HUDEP-2 (cell line): ENCODE data around the gene AHNAK2.

Experiments used
- DNase-seq, 76 experiments: peaks; one replicate each; lab custom pipeline; 2025; ENCODE audit not compliant: unreplicated experiment in 76 of 76; lab: John Stamatoyannopoulos, UW

AHNAK2 gene

DNA sequence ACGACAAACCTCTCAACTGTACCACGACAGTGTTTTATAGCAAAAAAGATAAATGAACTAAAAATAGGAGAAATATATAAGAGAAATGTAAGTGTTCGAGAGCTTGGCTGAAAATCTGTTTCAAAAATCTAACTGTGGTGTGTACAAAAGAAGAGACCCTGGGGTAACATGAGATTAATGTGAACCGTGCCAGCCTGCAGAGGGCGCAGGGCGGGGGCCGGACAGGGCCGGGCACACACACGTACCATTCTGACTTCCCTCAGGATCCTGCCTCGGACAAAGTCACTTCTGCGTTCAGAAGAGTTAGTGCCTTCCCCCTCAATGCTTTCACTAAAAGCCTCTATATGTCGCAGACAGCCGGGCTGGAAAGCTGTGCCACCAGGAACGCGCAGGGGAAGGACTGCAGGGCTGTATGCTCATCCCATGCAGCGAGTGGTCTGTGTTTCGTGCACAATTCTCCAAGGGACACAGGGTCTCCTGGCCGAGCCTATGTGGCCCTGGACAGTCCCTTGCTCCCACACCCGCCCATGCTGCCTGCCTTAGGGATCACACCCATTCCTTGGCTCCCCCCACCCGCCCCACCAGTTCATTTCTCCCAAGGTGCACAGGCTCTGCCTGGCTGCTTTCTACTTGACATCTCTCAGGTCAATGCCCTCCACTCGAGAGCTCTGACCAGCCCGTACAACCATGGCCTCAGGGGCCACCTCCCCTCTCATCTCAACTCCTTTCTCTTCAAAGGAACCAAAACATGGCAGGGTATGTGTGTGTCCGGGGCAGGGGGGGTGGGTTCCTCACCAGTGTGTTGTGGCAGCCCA, 34.2 kb upstream of the AHNAK2 start:
- no peak for DNase-seq

DNA sequence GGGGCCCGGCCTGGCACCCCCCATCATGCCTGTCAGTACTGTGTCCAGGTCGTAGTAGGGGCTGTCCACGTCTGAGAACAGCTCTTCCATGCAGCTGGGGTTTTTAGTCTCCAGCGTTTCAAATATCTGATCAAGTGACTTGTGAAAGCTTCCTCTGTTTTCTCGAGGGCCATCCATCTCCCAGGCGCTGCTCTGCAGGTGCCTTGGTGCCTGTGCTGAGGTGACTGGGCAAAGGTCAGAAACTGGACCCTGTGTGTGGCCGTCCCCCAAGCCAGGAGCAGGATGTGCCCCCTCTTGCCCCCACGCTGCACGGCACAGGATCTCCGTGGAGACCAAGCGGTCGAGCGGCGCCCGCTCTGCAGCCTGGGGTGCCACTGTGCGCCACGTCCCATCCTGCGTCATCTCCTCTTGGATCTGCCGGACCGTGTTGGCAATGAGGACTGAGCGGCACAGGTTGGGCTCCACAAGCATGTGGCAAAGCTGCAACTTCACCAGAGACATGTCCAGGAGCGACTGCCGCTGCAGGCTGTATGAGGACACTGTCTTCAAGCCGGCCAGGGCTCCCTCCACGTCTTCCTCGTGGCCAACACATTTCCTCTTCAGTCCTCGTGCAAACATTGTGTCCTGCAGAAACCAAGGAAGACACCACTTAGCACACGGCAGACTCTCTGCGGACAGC, 33.3 kb upstream of the AHNAK2 start:
- DNase-seq, result no peak

DNA sequence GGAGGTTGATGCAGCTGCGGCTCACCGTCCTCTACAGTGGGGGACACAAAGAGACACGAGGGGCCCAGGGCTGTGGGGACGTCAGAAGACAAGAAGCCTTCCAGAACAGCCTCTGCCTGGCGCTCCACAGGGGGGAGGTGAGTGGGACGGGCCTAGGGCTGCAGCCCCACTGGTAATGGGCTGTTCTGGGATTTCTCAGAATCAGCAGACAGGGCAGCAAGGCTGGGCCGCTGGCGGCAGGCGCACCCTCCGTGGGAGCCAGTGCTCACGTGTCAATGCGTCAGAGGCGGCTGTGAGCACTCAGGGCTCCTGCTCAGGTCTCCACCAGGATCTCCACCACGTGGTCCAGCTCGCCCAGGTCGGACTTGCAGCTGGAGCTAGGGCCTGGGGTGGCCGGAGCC, 32.7 kb upstream of the AHNAK2 start:
- DNase-seq, result no peak

DNA sequence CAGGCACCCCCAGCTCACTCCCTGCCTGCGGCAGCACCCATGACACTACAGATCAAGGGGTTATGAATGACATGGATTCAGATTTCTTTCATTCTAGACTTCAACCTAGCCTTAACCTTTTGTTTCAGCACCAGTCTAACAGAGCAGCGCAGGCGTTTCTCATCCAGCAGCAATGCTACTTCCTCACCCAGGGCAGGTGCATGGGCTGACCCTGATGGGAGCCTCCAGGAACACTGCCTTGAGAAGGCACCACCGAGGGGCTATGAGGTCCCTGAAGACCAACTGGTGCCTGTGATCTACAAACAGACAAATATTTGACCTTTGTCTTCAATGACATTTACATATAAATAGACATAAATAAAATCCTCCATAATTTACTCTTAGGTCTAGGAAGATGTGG, 31.9 kb upstream of the AHNAK2 start:
- no peak for DNase-seq

DNA sequence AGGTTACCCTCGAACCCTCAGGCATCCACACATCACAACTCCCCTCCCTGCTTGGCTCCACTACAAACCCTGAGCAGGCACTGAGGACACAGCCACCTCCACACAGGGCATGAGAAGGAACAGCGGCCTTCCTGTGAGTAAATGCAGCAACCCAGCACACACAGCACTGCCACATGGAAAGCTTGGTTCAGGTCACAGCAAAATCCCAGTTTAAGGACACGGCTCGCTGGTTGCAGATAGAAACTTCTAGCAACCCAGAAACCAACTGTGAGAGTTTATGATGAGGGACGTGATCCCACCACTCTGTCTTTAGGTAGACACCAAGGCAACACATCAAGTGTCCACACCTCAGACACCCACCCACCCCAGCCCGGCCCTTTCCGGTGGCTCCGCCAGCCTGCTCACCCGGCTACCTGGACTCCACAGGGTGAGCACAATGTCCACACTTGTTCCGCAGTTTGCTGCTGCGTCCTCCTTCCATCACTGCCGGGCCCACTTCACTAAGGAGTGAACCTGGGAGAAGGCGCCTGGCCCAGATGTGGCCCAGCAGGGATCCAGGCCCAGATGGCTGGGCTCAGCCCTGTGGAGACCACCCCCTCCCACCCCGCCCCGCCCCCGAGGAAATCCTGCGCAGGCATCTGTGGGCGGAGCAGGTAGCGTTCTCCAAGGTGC, 29.6 kb upstream of the AHNAK2 start:
- DNase-seq, result no peak

DNA sequence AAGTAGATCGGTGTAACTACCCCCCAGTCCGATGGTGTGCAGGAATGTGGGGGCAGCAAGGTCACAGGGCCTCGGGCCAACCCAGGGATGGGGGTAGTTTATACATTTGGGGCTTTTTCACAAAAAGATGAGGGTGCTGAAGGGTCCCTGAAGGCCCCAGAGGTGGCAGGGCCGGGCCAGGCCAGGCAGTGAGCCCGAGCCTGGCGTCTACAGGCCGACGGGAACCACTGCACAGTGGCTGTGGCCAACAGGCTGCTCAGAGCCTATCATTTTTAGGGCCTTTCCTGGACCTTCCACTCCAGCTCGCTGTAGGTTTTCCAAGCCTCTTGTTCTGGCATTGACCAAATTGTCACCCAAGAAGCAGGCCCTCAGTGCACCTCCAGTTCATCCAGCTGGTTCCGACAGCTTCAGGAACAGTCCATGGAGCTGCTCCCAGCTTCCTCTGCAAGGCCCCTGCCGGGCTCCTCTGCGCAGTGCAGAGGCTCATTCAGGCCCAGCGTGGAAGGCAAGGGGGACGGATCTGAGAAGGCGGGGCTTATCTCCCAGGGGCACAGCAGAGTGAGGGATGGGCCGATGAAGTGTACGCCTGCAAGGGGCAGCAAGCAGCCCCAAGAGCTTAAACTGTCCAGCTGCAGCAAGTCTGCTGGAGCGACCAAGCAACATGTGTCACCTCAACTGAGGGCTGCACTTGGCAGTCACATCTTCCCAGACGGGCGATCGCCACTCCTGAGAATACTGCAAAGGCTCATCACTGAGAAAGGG, 28.8 kb upstream of the AHNAK2 start:
- no peak for DNase-seq

DNA sequence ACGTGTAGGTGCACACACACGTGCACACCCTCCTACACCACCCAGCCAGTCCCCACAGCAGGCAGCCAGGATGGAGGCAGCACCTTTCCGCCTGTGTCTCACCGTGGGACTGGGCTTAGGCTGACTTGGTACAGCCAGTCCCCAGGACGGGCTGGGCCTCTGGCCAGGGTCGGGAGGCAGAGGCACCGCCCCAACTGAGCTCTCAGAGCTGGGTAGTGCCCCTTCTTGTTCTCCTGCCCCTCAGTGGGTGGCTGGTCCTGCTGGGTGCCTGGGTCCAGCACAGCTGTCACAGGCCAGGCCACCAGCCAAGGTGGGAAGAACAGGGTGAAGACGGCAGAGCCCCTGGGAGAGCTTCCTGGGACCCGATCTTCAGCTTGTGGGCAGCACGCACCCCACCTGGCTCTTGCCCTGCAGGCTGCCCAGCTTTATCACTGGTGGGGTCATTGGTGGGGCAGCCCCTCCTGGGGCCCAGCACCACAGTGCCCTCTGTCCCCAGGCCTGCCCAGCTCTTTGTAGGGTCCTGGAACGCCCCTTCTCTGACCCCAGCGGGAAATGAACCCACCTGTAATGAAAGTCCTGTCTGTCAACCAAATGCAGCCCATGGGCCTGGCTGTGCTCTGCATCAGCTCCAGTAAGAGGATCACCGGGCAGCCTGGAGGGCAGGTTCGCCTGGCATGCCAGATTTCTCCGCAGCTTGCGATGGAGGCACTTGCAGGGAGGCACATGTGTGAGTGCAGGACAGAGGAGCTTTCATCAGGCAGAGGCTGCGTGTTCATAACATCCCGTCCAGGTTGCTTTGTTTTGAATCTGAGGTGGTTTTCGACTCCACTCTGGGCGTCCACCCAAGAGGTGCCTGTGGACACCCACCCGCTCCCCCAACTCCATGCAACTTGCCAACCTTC, 28.0 kb upstream of the AHNAK2 start:
- DNase-seq, result no peak

DNA sequence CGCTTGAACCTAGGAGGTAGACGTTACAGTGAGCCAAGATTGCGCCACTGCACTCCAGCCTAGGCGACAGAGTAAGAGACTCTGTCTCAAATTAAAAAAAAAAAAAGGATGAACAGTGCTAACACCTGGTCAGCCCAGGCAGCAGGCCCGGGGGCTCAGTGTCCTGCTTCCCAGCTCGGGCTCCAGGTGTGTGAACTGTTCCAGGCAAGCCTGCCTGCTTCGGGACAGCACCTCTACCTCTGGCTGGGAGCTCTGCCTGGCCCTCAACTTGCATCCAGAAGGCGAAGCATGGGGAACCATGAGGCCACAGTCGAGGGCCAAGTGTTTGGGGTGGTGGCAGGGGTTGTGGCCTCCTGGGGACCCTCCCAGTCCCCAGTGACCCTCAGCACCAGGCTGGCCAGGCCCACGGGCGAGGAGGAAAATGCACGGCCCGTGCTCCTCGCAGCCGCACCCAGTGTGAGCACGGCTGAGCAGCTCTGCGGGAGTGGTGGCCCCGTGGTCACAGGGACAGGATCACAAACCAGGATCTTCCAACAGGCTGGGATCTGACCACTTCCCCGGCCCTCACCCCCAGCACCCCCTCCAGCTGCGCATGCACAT, 27.3 kb upstream of the AHNAK2 start:
- no peak for DNase-seq

DNA sequence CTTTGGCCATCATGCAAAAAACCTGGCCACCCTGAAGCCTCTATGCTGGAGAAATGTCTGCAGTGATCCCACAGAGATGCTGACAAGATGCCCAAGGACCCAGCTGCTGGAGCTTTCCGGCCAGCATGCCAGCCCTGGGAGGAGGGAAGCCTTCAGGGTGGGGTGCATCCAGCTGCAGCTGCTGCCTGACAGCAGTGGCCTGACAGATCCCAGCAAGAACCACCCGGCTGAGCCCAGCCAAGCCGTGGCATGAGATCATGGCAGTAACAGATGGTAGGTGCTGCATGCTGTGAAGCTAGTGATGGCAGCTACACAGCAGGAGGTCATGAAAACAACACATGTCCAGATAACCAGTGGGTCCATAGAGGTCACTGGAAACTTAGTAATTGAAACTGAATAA, 21.2 kb upstream of the AHNAK2 start:
- DNase-seq, result no peak

DNA sequence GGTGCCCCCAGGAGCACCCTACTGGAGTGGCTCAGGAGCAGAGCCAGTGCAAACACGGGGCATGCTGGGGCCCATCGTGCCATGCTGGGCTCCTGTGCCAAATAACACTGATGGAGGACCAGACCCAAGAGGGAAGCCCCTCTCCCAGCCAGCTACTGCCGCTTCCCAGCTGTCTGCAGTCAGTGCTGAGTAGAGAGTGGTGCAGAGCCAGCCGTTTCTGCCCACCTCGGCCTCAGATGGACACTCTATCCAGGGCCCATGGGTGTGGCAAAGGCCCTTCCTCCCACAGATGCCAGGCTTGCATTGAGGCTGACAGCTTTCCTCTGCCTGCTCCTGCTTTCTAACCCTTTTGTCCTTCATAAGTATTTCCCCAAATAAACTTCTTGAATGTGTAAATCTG, 20.6 kb upstream of the AHNAK2 start:
- DNase-seq, result no peak

DNA sequence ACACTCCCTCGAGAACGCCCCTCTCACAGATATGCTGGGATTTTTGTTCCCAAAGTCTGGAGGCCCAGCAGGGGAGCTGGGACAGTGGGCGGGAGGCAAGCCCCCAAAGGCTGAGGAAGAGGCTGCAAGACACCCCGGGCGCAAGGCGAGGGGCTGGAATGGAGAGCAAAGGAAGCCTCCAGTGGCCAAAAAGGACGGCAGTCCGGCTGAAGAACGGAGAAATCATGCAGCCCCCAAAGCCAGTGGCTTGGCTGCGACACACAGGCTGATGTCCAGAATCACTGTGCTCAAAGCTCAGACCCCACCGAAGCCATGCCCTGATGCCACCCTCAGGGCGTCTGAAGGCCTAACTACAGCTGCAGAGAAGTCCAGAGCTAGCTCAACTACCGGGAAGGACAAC, 18.3 kb upstream of the AHNAK2 start:
- no peak for DNase-seq

DNA sequence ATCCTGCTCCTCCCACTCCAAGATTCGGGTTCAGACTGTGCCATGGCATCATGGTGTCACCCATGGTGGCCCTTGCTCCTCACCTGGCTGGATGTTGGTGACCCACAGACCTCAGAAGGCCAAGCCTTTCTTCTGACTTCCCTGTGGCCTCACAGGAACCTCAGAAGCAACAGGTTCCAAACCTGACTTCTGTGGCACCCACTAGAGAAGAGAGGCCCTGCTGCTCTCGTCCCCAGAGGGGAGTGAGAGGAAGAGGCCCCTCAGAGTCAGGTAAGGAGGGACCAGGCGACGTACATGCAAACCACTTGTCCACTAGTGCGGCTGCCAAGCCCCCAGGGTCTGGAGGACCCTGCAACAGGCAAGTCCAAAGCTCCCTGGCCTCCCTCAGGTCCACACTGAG, 17.9 kb upstream of the AHNAK2 start:
- no peak for DNase-seq

DNA sequence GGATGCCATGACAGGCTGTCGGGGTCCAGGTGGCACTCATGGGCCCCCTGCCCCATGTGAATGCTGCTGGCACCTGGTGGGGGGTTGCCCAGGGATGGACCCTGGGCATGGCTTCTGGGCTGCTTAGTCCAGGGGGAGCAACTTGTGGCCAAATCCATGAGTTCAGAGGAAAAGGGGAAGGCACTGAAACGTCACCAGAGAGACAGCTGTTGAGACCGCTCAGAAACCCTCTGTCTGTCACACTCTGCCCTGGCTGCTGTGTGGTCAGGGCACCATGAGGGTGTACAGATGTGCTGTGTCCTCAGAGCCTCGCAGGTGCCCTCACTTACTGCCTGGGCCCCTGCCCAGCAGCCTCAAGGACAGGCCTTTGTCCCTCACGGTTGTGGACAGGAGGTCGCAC, 16.8 kb upstream of the AHNAK2 start:
- DNase-seq, result no peak

DNA sequence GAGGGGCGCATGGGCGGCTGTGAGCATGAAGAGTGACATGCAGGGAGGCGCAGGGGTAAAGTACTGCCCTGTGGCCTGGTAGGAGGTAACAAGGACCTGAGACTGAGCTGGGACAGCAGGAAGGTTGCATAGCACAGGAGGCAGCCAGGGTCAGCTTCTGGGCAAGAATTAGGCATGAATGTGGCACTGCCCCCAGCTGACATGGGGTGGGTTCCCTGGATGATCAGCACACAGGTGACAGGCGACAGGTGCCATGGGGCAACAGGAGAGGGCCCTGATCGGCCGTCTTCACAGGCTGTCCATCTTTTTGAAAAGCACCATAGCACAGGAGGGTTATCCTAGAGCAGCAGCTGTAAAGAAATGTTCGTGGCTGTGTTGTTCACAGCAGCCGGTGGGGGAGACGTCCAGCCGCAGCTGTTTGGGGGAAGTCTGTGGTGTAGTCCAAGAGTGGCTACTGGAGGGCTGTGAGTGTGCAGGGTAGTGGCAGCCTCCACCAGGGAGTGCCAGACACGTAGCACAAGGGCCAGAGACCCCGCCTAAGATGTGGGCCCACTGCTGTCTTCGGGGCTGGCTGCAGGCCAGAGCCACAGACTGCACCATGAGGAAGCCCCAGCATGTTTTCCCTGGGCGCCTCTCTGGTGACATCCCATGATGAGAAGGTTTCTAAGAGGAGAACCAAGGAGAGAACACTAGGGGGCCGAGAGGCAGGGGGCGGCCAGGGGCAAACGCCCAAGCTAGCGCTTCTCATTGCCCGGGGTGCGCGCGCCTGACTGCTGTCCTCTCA, 15.8 kb upstream of the AHNAK2 start:
- DNase-seq, result no peak

DNA sequence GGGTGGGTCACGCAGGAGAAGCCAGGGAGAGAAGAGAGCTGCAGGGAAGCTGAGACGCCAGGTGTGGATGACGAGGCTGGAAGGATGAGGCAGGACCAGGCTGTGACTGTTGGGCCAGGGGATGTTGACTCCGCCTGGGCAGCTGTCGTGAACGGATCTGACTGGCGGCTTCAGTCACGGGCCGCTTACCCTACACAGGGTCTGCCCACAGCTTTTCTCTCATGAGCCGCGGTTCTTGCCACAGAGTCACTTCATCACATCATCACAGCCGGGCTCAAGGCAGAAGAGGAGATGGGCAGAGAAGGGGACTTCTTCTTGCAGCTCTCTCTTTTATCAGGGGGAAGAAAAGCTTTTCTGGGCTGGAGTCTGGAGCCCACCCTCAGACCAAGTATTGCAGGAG, 15.1 kb upstream of the AHNAK2 start:
- DNase-seq, result no peak

DNA sequence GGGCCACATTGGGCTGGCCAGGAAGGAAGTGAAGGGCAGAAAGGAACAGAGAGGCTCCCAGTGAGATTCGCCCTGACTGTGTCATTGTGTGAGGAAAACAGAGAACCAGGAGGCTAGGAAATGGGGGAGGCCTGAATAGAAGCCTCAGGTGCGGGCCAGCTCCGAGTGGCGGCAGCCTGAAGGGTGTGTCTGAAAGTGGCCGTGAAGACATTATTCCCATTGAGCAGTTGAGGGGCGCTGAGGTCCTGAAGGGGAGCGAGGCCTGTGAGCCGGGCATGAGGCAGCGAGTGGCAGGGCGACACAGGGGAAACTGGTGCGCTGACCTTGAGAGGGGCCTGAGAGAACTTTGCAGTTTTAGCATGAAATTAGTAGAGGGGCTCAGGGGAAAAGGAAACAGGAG, 14.3 kb upstream of the AHNAK2 start:
- DNase-seq, result no peak

DNA sequence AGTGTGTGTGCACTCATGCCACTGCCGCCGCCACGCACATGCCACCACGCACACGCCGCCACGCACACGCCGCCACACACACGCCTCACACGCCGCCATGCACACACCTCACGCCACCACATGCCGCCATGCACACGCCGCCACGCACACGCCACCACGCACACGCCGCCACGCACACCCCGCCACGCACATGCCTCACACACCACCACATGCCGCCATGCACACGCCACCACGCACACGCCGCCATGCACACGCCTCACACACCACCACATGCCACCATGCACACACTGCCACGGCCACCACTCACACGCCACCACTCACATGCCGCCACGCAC, 13.7 kb upstream of the AHNAK2 start:
- DNase-seq, result no peak

DNA sequence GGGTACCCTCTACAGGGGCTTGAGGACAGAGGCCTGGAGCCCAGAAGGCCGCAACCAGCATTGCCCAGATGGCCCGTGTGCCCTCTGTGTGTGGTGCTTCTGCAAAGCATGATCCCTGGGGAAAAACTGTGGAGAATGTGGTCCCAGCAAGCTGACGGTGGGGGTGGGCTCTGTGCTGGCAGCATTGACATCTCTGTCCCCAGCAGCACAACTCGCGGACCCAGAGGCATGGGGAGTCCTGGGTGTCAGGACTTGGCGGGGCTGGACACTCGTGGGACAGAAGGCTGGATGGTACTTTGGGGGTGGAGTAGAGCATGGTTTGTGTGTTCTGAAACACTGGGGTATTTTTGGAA, 11.8 kb upstream of the AHNAK2 start:
- DNase-seq, result no peak

DNA sequence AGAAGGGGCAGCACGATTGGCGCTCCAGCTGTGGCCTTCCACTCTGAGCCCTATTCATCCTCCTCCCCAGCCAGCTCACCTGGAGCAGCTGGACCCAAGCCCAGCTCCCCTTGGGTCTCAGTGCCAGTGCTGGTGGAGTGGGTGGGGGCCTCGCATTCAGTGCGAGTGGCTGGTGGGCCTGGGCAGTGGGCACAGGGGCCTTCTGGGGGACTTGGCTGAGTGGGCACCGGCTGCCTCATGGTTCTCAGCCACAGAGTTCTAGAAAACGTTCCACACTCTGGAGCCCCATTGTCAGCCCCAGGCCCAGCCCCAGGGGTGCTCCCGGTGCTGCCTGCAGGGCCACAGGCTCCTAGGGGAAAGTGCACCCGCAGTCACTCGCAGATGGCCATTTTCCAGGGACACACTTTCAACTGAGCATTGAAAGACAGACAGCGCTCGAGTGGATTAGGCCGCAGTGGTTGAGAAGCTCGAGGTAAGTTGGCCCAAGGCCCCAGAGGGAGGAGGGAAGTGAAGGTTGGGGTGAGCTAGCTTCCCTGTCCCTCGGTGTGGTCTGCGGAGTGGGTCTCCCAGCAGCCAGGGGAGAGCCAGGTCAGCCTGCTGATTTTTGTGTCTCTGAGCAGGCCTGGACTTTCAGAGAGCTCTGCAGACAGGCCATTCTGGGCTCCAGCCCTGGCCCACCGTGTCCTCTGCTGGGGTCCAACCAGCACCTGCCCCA, 11.2 kb upstream of the AHNAK2 start:
- no peak for DNase-seq
